NCI-H345 treated with DMSO at 0.1 percent for 48 hours (cell line): ENCODE results near the gene CMIP.

Experiments
- DNase-seq: peaks from one replicate; lab custom pipeline; 2025; ENCODE audit not compliant: unreplicated experiment; lab: John Stamatoyannopoulos, UW

The CMIP gene

GRCh38 chr16:81492965-81493754 lies 48.6 kb downstream of the CMIP start:
- DNase-seq = no peak

GRCh38 chr16:81493755-81494433 lies 49.3 kb downstream of the CMIP start:
- no peak for DNase-seq

GRCh38 chr16:81494434-81494806 lies 49.8 kb downstream of the CMIP start:
- no peak for DNase-seq

DNA sequence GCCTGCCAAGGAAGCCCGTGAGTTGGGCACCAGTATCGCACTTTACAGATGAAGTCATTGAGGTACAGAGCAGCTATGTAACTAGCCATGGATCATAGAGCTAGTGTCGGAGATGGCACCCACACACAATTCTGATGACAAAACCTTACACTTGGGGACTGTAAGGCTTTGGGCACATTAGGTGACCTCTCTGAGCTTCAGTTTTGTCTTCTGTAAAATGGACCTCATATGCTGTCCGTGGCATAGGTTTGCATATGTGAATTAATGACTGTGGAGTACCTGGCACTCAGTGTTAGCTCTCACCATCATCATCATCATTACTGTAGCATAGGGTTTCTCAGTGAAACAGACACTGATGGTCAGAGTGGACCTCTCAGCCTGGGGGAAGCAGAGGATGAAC lies 50.3 kb downstream of the CMIP start:
- no peak for DNase-seq

GRCh38 chr16:81495321-81496234 lies 51.0 kb downstream of the CMIP start:
- DNase-seq = no peak

DNA sequence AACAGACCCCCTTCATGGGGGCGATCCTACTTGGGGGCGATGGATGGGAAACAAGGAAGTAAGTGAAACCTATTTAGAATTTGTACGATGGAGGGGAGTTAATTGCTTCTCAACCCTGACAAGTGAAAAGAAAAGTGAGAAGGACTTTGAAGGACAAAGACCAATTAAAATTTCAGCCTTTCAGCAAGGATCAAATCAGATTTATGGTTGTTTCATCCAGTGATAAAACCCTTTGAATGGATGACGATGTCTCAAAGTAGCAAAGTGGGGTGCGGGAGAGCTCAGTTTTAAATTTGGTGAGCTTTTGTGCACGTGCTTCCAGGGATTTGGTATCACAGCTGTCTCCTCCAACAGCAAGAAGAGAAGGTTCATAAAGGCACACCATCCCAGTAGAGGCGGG lies 51.7 kb downstream of the CMIP start:
- no peak for DNase-seq

GRCh38 chr16:81496742-81497141 lies 52.1 kb downstream of the CMIP start:
- DNase-seq = no peak

DNA sequence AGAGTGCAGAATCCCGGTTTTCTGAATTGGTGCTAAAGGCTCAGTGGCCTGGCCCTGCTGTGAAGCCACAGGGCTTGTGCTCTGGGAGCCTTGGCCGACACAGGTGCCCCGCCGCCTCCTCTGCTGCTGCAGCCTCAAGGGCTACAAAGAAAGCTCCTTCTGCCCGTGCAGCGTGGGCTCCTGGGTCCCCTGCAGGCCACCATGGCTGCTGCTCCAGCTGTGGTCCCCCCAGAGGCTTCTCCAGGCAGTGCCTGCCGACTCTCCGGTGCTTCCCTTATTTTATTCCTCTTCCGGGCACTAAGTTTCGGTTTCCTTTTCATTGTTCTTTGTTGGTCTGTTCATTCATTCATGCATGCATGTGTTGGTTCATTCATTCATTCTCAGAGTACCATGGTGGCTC lies 53.1 kb downstream of the CMIP start:
- no peak for DNase-seq

DNA sequence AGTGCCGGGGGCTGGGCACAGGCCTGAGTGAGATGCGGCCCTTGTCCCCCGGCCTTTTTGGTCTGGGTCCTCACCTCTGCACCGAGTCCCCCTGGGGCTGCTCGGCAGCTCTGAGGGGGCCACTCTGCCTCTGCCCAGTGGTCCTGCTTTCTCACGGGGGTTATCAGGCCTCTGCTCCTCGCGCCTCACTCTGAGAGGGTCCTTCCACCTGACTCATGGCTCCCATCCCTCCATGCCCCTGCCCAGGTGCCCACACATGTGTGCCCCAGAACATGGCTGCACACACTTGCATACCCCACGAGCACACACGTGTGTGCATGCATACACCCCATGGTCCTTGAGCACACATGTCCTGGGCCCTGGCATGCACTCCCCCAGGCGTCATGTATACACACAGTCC lies 53.7 kb downstream of the CMIP start:
- no peak for DNase-seq

- no peak for DNase-seq
Measured at GRCh38 chr16:81499576-81500380, 55.2 kb downstream of the CMIP start.

- DNase-seq = no peak
Measured at GRCh38 chr16:81500833-81501521, 56.4 kb downstream of the CMIP start.

DNA sequence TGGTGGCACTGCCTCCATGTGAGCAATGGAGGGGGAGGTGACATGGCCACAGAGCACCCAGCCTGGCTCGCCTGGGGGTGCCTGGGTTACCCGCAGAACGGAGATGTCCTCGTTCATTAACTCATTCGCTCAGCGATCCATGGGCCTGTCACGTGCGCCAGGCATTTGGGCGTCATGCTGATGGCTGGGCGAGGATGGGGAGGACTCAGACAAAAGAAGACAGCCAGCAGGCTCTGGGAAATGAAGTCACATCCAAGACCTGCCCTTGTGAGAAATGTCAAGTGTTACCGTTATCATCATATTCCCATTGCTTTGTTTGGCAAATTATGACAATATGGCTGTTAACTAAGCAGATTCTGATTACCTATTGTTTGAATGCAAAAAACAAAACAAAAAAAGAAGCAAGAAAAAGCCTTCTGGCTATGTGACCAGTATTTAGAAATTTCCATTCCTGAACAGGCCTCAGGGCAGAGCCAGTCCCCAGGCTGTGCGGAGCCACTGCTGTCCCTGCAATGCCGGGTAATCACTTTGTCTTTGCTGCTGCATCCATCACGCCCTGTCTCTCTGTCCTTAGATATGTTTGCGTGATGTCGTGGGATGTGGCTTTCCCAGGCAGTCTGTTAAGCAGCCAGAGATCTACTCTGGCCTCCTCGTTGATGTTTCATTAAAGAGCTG lies 57.9 kb downstream of the CMIP start:
- no peak for DNase-seq

GRCh38 chr16:81505011-81505661 lies 60.5 kb downstream of the CMIP start:
- no peak for DNase-seq

GRCh38 chr16:81509404-81509803 lies 64.8 kb downstream of the CMIP start:
- no peak for DNase-seq

DNA sequence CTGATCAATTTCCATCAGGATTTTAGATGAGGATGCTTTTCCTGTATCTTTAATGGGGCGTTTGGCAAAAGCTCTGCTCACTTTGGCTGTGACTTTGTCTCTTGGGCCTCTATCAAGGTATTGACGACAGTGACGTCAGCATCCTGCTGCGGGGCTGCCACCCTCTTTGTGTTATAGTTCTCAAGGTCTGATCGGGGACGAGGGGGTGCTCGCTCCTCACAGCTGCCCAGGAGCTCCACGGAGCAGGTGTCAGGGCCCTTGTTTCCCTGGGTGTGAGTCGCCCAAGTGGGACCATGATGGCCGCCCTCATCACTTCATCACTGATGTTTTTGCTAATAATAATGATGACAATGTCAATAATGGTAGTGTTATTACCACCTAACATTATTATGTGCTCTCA lies 65.4 kb downstream of the CMIP start:
- DNase-seq = no peak

- no peak for DNase-seq
Measured at GRCh38 chr16:81511371-81511770, 66.8 kb downstream of the CMIP start.

DNA sequence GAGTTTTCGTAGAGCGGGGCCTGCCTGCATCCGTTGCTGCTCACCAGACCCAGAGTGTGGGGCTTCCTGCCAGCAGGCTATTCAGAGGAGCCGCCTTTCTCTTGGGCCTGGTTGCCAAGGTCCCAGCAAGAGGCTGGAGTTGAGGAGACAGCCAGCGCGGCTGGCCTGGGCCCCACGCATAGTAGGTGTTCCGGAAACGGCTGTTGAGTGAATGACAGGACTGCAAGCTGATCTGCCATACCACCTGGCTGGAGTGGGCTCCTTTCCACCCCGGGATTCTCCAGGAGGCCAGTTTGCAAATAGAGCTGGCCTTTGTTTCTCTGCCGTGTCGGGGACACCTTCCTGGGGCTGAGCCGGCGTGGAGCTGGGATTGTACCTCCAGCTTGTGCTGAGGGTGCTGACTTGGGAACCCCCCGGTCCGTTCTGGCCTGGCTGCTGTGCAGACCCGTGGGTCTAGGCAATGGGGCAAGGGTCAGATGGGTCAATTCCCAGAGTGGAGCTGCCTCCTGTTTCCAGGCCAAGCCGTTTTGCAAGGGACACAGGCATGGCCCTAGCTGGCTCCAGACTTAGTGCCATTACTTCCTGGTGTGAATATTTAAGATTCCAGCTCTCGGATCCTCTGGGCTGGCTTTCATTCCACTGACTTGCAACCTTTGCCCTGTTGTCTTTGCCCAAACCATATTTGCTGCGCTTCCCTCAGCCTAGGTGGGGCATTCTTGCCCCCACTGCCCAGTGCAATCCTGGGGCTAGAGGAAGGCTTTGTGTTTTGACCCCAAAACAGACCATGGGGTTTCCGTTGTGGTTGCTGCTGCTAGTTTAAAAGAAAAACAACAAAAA lies 68.8 kb downstream of the CMIP start:
- no peak for DNase-seq

- DNase-seq = no peak
Measured at GRCh38 chr16:81514041-81514559, 69.5 kb downstream of the CMIP start.
